HG03025 (cell line): Measurements from ENCODE around the gene APBB2.

Experiments
- ATAC-seq: cut with Tn5 transposase; IDR thresholded peaks from one replicate; pipeline ENCODE4 v1.9.1; 2021; ENCODE audit warnings: mild to moderate bottlenecking, moderate library complexity; ENCODE audit not compliant: unreplicated experiment, low FRiP score

Gene APBB2

GRCh38 chr4:41214136-41214824 lies at the start of gene APBB2:
Gene APBB2, minus strand, starts transcription at chr4:41214542. Its CDS starts 181,288 bp downstream, at chr4:41033254.
- ATAC-seq, result peak; percentile 56

- no peak for ATAC-seq
Observed at GRCh38 chr4:41262198-41262597, 47.9 kb upstream of the APBB2 start.

- no peak for ATAC-seq
Observed at GRCh38 chr4:41260116-41260733, 45.9 kb upstream of the APBB2 start.

- ATAC-seq, result no peak
Observed at GRCh38 chr4:41258783-41259182, 44.4 kb upstream of the APBB2 start.

- ATAC-seq, result no peak
Observed at GRCh38 chr4:41257906-41258305, 43.6 kb upstream of the APBB2 start.

GRCh38 chr4:41257257-41257901 lies 43.0 kb upstream of the APBB2 start:
- peak; percentile 52 for ATAC-seq

- ATAC-seq, result peak; percentile 34
Observed at GRCh38 chr4:41256740-41257256, 42.5 kb upstream of the APBB2 start, which contains the start of gene UCHL1. Gene UCHL1, plus strand, starts transcription at chr4:41256928. Its CDS starts 49 bp downstream, at chr4:41256977.

GRCh38 chr4:41256131-41256739 lies 41.9 kb upstream of the APBB2 start:
- ATAC-seq, result no peak

GRCh38 chr4:41245983-41246382 lies 31.6 kb upstream of the APBB2 start:
- ATAC-seq, result no peak

GRCh38 chr4:41241919-41242318 lies 27.6 kb upstream of the APBB2 start:
- ATAC-seq, result no peak

- no peak for ATAC-seq
Observed at GRCh38 chr4:41236508-41236907, 22.2 kb upstream of the APBB2 start.

GRCh38 chr4:41236032-41236431 lies 21.7 kb upstream of the APBB2 start:
- ATAC-seq, result no peak

GRCh38 chr4:41232856-41233255 lies 18.5 kb upstream of the APBB2 start:
- no peak for ATAC-seq

- no peak for ATAC-seq
Observed at GRCh38 chr4:41232406-41232805, 18.1 kb upstream of the APBB2 start.

- no peak for ATAC-seq
Observed at GRCh38 chr4:41227902-41228301, 13.6 kb upstream of the APBB2 start.

- ATAC-seq, result no peak
Observed at GRCh38 chr4:41221850-41222645, 7.7 kb upstream of the APBB2 start.

- no peak for ATAC-seq
Observed at GRCh38 chr4:41219421-41219950, 5.1 kb upstream of the APBB2 start.

- no peak for ATAC-seq
Observed at GRCh38 chr4:41218703-41219102, 4.4 kb upstream of the APBB2 start.

GRCh38 chr4:41217374-41217773 lies 3.0 kb upstream of the APBB2 start:
- no peak for ATAC-seq

- ATAC-seq, result no peak
Observed at GRCh38 chr4:41217020-41217333, 2.6 kb upstream of the APBB2 start.
